Neural progenitor cell (in vitro differentiated cells): ENCODE data around the gene CNTN2. TPM values are rescaled to one million over a fixed set of nuclear protein-coding genes. Genes with fewer than 3 reads are reported as not detected.

Experiments
- DNase-seq: peaks from one replicate; pipeline ENCODE4 v3.0.0-alpha.2; 2016; ENCODE audit warnings: low spot score
- H2AFZ ChIP-seq: fragments of 200-600 bp; sonication (generic); replicated peaks from 2 replicates; pipeline ENCODE4 v1.6.1; 2016; ENCODE audit warnings: antibody characterized with exemption
- H3F3A ChIP-seq: fragments of 200-600 bp; sonication (generic); 2 replicates; pipeline ENCODE4 v1.6.1; 2016; ENCODE audit warnings: antibody characterized with exemption, low read depth
- H3K27ac ChIP-seq: fragments of 200-600 bp; sonication (generic); 2 replicates; pipeline ENCODE4 v1.5.1; 2016; ENCODE audit warnings: mild to moderate bottlenecking
- H3K27me3 ChIP-seq: fragments of 200-600 bp; sonication (generic); 2 replicates; pipeline ENCODE4 v1.6.1; 2016; ENCODE audit warnings: mild to moderate bottlenecking, moderate library complexity
- H3K36me3 ChIP-seq: fragments of 200-600 bp; sonication (generic); 2 replicates; pipeline ENCODE4 v1.5.1; 2016
- H3K4me1 ChIP-seq: fragments of 200-600 bp; sonication (generic); 2 replicates; pipeline ENCODE4 v1.6.1; 2016; ENCODE audit warnings: mixed run types
- H3K4me2 ChIP-seq: fragments of 200-600 bp; sonication (generic); 2 replicates; pipeline ENCODE4 v1.6.1; 2016
- H3K4me3 ChIP-seq: fragments of 200-600 bp; sonication (generic); 2 replicates; pipeline ENCODE4 v1.5.1; 2016
- H3K79me2 ChIP-seq: fragments of 200-600 bp; sonication (generic); 2 replicates; pipeline ENCODE4 v1.6.1; 2016; ENCODE audit warnings: low read depth
- H3K9ac ChIP-seq: fragments of 200-600 bp; sonication (generic); 2 replicates; pipeline ENCODE4 v1.6.1; 2016
- H3K9me3 ChIP-seq: fragments of 200-600 bp; sonication (generic); 2 replicates; pipeline ENCODE4 v1.5.1; 2016; ENCODE audit warnings: low read depth
- H4K20me1 ChIP-seq: fragments of 200-600 bp; sonication (generic); 2 replicates; pipeline ENCODE4 v1.6.1; 2016; ENCODE audit warnings: low read depth
- H3K27ac Mint-ChIP-seq: 3 replicates; pipeline ENCODE4 v1.8.0; 2021; ENCODE audit warnings: mixed read lengths
- H3K27me3 Mint-ChIP-seq: 2 replicates; pipeline ENCODE4 v1.8.0; 2022; ENCODE audit warnings: low read depth, mild to moderate bottlenecking, inconsistent platforms, moderate library complexity, mixed read lengths; ENCODE audit not compliant: insufficient read depth
- H3K36me3 Mint-ChIP-seq: 3 replicates; pipeline ENCODE4 v1.8.0; 2021; ENCODE audit warnings: mixed read lengths
- H3K4me1 Mint-ChIP-seq: 3 replicates; pipeline ENCODE4 v1.8.0; 2021; ENCODE audit warnings: mixed read lengths
- H3K4me3 Mint-ChIP-seq: 3 replicates; pipeline ENCODE4 v1.8.0; 2021; ENCODE audit warnings: mild to moderate bottlenecking, moderate library complexity, mixed read lengths
- H3K9me3 Mint-ChIP-seq: 3 replicates; pipeline ENCODE4 v1.8.0; 2020; ENCODE audit warnings: mixed read lengths
- EZH2 ChIP-seq: fragments of 200-600 bp; sonication (generic); IDR thresholded peaks from 2 replicates; pipeline ENCODE4 v1.6.1; 2017; ENCODE audit warnings: antibody characterized with exemption, mild to moderate bottlenecking, moderate library complexity
- EZH2phosphoT487 ChIP-seq: fragments of 200-600 bp; sonication (generic); IDR thresholded peaks from 2 replicates; pipeline ENCODE4 v1.6.1; 2017; ENCODE audit warnings: antibody characterized with exemption
- total RNA-seq: library from RNA; depleted of rRNA; stranded (reverse); fragments of >200 nt; gene quantifications from 2 replicates; pipeline ENCODE4 v1.2.3, GENCODE V29; 2015; ENCODE audit warnings: low replicate concordance
- TF ChIP-seq, protein P1 (sequence below): fragments of 200-600 bp; sonication (generic); IDR thresholded peaks from 2 replicates; pipeline ENCODE4 v1.5.1; 2017; ENCODE audit warnings: antibody characterized with exemption, mild to moderate bottlenecking

Gene CNTN2
- total RNA-seq, 1 donor from 2014 or later: 8.4 TPM

DNA sequence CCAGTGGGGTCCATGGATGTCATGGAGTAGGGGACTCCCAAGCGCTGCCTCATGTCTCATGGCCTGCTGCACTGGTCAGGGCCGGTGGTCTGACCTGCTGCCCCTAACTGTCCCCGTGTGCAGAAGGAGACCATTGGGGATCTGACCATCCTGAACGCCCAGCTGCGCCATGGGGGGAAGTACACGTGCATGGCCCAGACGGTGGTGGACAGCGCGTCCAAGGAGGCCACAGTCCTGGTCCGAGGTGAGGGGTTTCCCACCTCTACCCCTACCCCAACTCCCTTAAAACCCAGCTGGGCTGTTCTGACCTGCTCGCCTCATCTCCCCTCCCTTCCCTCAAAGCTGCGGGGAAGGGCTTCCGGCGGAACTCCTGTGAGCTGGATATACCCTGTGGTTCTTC is 22.7 kb downstream of the CNTN2 start:
- H3K9me3 ChIP-seq: no peaks in the 10 kb centered on the region
- H3K36me3 ChIP-seq: no peaks in the 10 kb centered on the region
- H3K36me3 Mint-ChIP-seq: no peaks in the 10 kb centered on the region
- no peak overlapping the region for H3K9ac ChIP-seq
- peaks cover 3% of the 10 kb centered on the region for H3K4me1 ChIP-seq
- no peak overlapping the region for H3K4me2 ChIP-seq
- DNase-seq: no peak
- H3K79me2 ChIP-seq: no peaks in the 10 kb centered on the region
- no peaks in the 10 kb centered on the region for H3K27me3 ChIP-seq
- H3K9me3 Mint-ChIP-seq: no peaks in the 10 kb centered on the region
- H3K27ac ChIP-seq: no peak overlapping the region
- H3K4me1 Mint-ChIP-seq: peaks cover 16% of the 10 kb centered on the region
- H2AFZ ChIP-seq: no peak overlapping the region
- H3K27me3 Mint-ChIP-seq: peaks cover 12% of the 10 kb centered on the region
- no peaks in the 10 kb centered on the region for H3F3A ChIP-seq
- H3K4me3 ChIP-seq: no peak overlapping the region
- no peak overlapping the region for H3K4me3 Mint-ChIP-seq
- H4K20me1 ChIP-seq: no peaks in the 10 kb centered on the region
- TF ChIP-seq EZH2phosphoT487 (no peak), EZH2 (no peak)
- TF ChIP-seq, protein P1, sequence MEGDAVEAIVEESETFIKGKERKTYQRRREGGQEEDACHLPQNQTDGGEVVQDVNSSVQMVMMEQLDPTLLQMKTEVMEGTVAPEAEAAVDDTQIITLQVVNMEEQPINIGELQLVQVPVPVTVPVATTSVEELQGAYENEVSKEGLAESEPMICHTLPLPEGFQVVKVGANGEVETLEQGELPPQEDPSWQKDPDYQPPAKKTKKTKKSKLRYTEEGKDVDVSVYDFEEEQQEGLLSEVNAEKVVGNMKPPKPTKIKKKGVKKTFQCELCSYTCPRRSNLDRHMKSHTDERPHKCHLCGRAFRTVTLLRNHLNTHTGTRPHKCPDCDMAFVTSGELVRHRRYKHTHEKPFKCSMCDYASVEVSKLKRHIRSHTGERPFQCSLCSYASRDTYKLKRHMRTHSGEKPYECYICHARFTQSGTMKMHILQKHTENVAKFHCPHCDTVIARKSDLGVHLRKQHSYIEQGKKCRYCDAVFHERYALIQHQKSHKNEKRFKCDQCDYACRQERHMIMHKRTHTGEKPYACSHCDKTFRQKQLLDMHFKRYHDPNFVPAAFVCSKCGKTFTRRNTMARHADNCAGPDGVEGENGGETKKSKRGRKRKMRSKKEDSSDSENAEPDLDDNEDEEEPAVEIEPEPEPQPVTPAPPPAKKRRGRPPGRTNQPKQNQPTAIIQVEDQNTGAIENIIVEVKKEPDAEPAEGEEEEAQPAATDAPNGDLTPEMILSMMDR: no peak
- H3K27ac Mint-ChIP-seq: no peak overlapping the region

DNA sequence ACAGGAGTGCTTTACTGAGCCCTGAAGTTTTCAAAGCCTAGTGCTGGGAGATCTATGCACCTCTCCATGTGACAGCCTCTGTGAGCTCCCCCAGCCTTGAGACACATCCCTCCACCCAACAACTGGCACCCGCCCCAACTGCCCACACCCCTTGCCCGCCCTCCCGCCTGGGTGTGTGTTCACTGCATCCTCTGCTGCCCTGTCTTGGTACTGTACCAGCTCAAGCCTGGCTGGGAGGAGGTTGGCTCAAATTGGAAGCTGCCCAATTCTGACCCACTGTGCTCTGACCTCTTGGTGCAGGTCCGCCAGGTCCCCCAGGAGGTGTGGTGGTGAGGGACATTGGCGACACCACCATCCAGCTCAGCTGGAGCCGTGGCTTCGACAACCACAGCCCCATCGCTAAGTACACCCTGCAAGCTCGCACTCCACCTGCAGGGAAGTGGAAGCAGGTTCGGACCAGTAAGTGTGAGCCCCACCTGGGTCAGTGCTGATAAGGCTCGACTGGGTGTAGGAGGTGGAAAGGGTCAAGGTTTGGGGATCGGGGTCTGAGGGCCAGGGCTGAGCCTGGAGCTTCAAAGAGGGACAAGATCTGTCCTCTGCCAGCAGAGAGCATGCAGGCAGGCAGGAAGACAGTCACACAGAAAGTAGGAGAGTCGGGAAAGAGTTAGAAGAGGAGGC is 23.3 kb downstream of the CNTN2 start:
- peaks cover 19% of the 10 kb centered on the region for H3K4me1 Mint-ChIP-seq
- no peak overlapping the region for H3K27ac Mint-ChIP-seq
- Histone ChIP-seq H4K20me1 (no peaks in the 10 kb centered on the region), H3K9me3 (no peaks in the 10 kb centered on the region), H3K4me2 (no peak overlapping the region), H2AFZ (no peak overlapping the region), H3K27me3 (no peaks in the 10 kb centered on the region), H3K36me3 (no peaks in the 10 kb centered on the region), H3K79me2 (no peaks in the 10 kb centered on the region), H3K4me1 (peaks cover 3% of the 10 kb centered on the region), H3K9ac (no peak overlapping the region), H3K4me3 (no peak overlapping the region), H3F3A (no peaks in the 10 kb centered on the region), H3K27ac (no peak overlapping the region)
- TF ChIP-seq EZH2: no peak
- TF ChIP-seq, protein P1: peak; percentile 51
- H3K36me3 Mint-ChIP-seq: no peaks in the 10 kb centered on the region
- H3K27me3 Mint-ChIP-seq: peaks cover 12% of the 10 kb centered on the region
- DNase-seq: peak; percentile 49
- no peak overlapping the region for H3K4me3 Mint-ChIP-seq
- no peaks in the 10 kb centered on the region for H3K9me3 Mint-ChIP-seq

DNA sequence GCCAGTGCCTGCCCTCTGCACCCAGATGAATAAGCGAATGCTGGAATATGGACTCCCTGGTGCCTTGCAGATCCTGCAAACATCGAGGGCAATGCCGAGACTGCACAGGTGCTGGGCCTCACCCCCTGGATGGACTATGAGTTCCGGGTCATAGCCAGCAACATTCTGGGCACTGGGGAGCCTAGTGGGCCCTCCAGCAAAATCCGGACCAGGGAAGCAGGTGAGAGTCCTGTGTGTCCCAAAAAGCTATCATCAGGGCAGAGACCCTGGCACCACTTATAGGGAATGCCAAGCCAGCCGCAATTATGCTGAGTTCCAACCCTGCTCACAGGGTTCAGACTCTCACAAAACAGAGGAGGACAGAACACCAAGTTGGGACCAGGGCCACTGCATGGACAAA is 24.0 kb downstream of the CNTN2 start:
- no peaks in the 10 kb centered on the region for H4K20me1 ChIP-seq
- H2AFZ ChIP-seq: no peak overlapping the region
- no peaks in the 10 kb centered on the region for H3K79me2 ChIP-seq
- H3K4me1 ChIP-seq: no peaks in the 10 kb centered on the region
- Mint-ChIP-seq H3K27me3 (peaks cover 12% of the 10 kb centered on the region), H3K4me1 (peaks cover 13% of the 10 kb centered on the region), H3K27ac (no peak overlapping the region), H3K9me3 (no peaks in the 10 kb centered on the region), H3K4me3 (no peak overlapping the region), H3K36me3 (no peaks in the 10 kb centered on the region)
- no peaks in the 10 kb centered on the region for H3F3A ChIP-seq
- no peaks in the 10 kb centered on the region for H3K36me3 ChIP-seq
- TF ChIP-seq EZH2phosphoT487 (no peak), EZH2 (no peak)
- TF ChIP-seq, protein P1: no peak
- no peaks in the 10 kb centered on the region for H3K9me3 ChIP-seq
- no peaks in the 10 kb centered on the region for H3K27me3 ChIP-seq
- H3K4me2 ChIP-seq: no peak overlapping the region
- H3K4me3 ChIP-seq: no peak overlapping the region
- H3K9ac ChIP-seq: no peak overlapping the region
- no peak for DNase-seq
- H3K27ac ChIP-seq: no peak overlapping the region
